T1000 (cell line): Measurements from ENCODE around the gene CASZ1.

Experiments
- DNase-seq: peaks from one replicate; lab custom pipeline; 2025; ENCODE audit warnings: mixed read lengths; lab: John Stamatoyannopoulos, UW

Gene CASZ1, protein sequence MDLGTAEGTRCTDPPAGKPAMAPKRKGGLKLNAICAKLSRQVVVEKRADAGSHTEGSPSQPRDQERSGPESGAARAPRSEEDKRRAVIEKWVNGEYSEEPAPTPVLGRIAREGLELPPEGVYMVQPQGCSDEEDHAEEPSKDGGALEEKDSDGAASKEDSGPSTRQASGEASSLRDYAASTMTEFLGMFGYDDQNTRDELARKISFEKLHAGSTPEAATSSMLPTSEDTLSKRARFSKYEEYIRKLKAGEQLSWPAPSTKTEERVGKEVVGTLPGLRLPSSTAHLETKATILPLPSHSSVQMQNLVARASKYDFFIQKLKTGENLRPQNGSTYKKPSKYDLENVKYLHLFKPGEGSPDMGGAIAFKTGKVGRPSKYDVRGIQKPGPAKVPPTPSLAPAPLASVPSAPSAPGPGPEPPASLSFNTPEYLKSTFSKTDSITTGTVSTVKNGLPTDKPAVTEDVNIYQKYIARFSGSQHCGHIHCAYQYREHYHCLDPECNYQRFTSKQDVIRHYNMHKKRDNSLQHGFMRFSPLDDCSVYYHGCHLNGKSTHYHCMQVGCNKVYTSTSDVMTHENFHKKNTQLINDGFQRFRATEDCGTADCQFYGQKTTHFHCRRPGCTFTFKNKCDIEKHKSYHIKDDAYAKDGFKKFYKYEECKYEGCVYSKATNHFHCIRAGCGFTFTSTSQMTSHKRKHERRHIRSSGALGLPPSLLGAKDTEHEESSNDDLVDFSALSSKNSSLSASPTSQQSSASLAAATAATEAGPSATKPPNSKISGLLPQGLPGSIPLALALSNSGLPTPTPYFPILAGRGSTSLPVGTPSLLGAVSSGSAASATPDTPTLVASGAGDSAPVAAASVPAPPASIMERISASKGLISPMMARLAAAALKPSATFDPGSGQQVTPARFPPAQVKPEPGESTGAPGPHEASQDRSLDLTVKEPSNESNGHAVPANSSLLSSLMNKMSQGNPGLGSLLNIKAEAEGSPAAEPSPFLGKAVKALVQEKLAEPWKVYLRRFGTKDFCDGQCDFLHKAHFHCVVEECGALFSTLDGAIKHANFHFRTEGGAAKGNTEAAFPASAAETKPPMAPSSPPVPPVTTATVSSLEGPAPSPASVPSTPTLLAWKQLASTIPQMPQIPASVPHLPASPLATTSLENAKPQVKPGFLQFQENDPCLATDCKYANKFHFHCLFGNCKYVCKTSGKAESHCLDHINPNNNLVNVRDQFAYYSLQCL (N-terminal part only)

DNA sequence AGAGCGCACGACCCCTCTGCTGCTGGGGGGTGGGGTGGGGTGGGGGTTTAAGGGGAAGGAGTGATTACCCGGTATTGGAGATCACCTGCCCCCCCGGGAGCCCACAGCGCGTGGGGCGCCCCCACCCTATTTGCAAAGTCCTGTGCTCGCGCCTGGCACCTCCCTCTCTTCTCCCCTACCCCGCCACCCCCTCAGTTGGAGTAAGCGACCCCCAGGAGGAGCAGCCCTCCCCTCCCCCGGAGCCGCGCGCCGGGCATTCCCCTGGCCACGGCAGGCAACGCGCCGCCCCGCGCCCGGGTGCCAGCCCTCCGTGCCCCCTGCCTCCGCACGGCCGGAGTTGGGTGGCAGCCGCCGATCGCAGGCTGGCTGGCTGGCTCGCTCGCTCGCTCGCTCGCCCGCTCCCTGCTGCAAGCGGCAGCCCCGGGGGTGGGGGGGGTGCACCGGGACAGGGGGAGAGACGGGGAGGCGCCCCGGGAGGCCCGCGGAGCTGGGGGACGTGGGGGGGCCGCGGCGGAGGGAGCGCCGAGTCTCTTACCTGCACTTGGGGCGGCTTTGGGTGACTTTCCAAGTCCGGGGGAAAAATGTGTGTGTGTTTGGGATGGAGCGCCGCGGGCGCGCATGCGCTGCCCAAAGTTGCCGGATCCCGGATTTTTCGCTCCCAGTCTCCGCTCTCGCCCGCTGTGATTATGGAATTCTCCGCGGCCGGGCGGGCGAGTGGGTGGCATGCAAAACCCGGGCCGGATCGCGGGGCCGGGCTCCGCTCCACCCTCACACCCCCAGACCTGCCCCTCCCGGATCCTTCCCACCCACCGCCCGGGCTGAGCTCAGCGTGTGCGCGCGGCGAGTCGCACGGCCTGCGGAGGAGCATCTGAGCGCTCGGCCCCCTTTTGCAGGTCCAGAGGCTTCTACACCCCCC, at the start of gene CASZ1:
TSS of gene CASZ1 (minus strand) at position 618 of the 916 bp plus-strand sequence. CDS start 102,757 bp downstream, outside the sequence.
- DNase-seq, result peak; percentile 53

DNA sequence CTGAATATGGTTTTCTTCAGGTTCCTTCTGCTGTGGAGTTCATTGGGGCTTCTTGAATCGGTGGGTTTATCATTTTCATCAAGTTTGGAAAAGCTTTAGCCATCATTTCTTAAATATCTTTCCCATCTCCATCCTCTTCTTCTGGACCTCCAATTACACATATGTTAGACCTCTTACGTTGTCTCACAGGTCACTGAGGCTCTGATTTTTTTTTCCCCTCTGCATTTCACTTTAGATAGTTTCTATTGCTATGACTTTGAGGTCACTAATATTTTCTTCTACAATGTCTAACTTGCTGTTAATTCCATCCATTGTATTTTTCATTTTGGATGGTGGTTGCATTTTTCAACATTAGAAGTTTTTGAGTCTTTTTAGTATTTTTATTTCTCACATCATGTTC, 47.3 kb upstream of the CASZ1 start:
- no peak for DNase-seq

GRCh38 chr1:10841118-10841517, 44.7 kb upstream of the CASZ1 start:
- no peak for DNase-seq

- no peak for DNase-seq
These were observed 42.8 kb upstream of the CASZ1 start for GRCh38 chr1:10839188-10839770.

DNA sequence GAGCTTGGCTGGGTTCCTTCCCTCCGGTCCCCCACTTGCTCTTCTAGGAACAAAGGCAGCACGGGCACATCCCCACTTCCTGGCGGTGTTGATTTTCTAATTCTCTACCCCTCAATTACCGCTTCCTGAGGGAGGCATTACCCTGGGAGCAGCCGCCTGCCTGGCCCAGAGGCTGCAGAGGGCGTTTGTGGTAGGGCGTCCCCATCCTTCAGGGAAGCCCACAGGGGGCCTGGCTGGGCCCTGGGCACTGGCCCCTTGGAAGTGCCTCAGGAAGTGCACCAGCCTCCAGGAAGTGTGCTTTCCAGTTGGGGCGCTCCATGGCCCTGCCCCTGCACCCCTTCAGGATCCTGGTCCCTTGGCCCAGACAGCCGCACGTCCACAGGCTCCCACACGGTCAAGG, 42.1 kb upstream of the CASZ1 start:
- no peak for DNase-seq

- DNase-seq, result no peak
These were observed 40.3 kb upstream of the CASZ1 start for GRCh38 chr1:10836726-10837125.

DNA sequence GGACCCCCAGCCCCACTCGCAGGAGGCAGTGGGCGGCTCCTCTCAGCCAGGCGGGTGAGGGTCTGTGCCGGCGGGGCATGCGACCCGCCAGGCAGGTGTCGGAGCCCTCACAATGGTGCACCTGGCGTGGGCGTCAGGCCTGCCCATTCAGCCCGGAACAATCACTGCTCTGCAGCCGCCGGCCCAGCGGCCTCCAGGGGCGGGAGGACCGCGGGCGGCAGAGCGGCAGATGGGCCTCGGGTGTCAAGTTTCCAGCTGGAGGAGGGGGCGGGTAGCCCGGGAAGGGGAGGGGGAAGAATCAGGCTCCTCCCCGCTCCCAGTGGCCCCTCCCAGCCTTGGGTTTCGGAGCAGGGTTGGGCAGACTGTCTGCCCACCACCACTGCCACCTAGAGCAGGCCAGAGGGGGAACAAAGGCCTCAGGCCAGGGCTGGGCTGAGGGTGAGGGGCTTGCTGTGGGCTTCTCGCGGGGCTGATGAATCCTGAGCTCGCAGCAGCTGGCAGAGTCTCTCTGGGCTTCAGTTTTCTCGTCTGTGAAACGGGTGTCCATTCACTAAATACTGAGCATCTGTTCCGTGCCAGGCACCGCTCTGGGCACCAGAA, 39.5 kb upstream of the CASZ1 start:
- no peak for DNase-seq

DNA sequence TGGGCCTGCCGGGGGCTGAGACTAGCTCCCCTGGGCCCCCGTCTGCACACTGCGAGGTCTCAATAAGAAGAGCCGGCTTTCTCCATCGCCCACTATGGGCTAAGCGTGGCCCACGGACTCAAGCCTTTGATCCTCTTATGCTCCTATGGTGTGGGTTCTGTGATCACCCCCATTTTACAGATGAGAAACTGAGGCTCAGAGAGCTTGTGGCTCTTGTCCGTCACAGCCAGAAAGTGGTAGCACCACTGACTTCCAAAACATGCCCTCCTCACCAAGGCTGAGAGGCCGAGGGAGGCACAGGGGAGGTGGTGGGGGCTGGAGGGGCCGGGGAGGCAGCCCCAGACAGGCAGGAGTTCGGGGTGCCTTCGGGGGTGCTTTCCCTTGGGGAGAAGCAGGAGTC, 39.0 kb upstream of the CASZ1 start:
- DNase-seq, result no peak

DNA sequence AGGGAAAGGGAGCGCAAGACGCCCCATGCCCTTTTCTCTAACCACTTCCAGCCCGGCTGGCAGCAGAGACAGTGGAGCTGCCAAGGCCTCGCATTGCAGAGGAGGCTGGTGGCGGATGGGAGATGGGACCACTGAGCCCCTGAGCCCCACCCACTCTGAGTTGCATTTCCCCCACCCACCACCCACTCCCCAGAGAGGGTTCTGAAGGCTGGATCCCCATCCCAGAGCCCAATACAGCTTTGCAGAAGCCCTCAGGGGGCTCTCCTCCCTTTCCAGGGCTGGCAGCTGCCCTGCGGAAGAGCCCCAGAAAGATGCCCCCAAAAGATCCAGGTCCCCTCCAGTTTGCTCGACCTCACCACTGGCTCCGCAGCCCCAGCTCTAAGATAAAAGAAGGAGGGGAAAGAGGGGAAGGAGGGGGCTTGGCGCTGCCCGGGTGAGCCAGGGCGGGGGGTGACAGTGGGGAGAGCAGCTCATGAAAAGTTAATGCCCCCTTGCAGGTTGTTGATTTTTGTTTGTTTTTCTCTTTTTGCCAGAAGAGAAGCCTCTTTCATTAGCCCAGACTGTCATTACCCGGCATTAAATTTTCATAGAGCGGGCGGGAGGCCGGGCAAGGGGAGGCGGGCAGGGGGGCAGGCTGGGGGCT, 38.4 kb upstream of the CASZ1 start:
- no peak for DNase-seq

DNA sequence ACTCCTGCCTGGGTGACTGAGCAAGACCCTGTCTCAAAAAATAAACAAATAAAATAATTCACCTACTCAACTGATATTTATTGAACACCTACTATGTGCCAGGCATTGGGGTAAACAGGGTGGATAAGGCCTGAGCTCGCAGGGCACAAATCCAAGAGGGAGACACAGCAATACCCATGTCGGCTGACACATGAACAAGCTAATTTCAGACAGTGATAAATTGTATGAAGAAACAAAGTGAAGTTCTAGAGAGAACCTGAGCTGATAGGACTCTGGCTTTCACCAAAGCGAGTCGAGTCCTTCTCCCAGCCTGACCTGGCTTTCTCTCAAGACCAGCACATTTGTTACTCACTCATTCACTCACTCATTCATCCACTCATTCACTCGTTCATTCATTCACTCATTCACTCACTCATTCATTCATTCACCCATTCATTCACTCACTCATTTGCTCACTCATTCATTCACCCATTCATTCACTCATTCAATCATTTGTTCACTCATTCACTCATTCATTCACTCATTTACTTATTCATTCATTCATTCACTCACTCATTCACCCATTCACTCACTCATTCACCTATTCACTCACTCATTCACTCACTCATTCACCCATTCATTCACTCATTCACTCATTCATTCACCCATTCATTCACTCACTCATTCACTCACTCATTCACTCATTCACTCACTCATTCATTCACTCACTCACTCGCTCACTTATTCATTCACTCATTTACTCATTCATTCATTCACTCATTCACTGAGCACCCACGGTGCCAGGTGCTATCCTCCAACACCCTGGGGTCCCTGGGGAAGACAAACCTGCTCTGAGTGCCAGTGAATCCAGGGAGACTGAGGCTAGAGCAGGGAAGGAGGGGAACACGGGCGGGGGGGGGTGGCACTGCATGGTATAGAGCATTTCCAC, 37.4 kb upstream of the CASZ1 start:
- DNase-seq, result no peak

- DNase-seq, result no peak
These were observed 36.3 kb upstream of the CASZ1 start for GRCh38 chr1:10832703-10833102.

DNA sequence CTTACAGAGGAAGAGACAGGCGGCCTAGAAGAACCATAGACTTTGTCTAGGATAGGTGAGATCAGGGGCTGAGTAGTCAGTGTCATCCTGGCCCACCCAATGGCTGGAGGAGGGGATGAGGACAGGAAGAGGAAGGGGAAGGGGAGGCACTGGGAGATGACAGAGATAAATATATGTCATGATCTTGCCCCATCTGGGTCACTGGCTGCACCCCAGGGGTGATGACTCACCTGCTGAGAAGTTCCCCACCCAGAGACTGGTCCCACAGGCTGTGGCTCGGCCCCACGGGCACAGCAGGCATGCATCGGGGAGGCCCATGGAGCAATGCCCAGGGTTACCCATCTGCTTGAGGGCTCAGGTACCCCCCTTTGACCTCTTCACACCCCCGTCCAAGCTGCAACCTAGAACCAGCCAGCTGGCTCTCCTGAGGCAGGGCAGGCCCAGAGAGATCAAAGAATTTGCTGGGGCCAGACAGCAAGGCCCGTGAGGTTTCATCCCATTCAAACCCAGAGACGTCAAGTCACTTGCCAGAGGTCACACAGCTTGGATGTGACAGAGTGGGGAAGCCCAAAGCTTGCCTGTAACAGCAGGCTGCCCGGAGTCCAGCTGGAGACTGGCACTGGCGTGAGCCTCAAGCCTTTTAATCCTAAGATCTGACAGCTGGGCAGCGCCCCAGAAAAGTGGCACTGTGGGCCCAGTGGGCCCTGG, 34.7 kb upstream of the CASZ1 start:
- no peak for DNase-seq

GRCh38 chr1:10829965-10830515, 33.6 kb upstream of the CASZ1 start:
- no peak for DNase-seq

- DNase-seq, result no peak
These were observed 32.8 kb upstream of the CASZ1 start for GRCh38 chr1:10829067-10829818.

DNA sequence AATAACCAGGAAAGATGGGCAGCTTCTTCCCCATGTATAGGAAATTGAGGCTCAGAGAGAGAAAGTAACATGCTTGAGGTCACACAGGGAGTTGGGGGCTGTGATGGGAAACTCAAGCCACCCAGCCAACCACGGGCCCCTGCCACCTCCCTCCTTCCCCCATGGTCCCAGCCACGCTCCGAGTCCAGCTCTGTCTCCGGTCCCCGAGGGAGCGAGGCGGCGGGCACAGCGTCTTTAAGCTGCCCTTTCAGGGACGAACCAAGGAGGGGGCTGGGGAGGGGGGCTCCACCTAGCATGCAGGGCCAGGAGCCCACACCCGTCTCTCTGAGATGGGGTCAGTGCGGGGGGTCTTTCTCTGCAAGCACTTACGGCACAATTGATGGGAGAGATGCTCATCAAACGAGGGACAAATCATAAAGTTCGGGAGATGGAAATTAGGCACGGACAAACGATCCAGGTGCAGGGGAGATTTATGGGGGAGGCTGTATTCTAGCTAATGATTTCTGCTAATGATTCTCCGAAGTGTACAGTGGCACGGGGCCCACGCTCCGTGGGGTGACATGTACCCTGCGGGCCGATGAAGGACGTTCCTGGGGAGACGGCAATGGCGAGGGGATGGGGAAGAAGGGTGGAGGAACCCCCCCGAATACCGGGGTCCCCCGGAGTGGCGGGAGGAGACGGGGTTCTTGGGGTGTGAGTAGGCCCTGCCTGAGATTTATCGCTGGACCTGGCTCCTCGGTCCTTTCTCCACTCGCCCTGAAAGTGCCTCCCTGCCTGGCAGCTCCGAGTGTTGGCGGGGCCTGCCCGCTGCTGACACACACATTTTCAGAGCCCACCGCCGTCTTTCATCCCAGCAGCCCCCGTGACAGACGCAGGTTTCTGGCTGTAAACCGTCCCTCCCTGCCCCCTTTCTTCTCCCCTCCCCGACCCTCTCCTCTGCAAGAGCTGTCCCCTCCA, 31.2 kb upstream of the CASZ1 start:
- DNase-seq, result no peak

DNA sequence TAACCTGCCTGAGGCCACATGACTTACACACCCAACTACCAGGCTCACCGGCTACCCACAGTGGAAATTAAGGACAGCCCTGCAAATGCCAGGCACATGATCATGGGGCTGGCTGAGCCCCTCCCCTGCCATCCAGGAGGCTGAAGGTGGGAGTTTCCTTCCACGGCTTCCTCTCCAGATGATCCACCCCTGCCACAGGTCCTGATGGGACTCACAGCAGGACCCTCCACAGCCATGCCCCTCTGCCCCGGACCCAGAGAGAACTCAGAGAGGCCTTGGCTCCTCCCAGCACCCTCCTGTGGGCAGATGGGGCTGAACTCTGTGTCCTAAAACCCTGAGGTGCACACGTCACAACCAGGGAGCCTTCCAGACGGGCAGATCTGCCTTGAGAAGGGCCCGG, 29.1 kb upstream of the CASZ1 start:
- no peak for DNase-seq
